H1 (cell line): ENCODE results near the gene RUNX1. TPM values are rescaled to one million over a fixed set of nuclear protein-coding genes. Genes with fewer than 3 reads are reported as not detected.

Source experiments
- CTCF ChIA-PET: fragments of 300-600 bp; sonication (Branson Sonifier 250); formaldehyde crosslinking; loops from one replicate; lab custom pipeline; 2021; ENCODE audit not compliant: partially characterized antibody; lab: Charles Lee
- POLR2A ChIA-PET: fragments of 300-600 bp; sonication (Branson Sonifier 250); formaldehyde crosslinking; loops from one replicate; lab custom pipeline; 2021; ENCODE audit warnings: inconsistent platforms; ENCODE audit not compliant: partially characterized antibody; lab: Charles Lee
- DNase-seq, 2 experiments: peaks; one replicate each; pipeline versions ENCODE4 v3.0.0 to v3.0.0-alpha.2; 2010 to 2022; ENCODE audit warnings: low spot score in 2 of 2, low read depth in 1 of 2, mixed read lengths in 1 of 2
- FAIRE-seq: peaks from 2 replicates; lab custom pipeline; 2011; peaks lifted over from hg19 to GRCh38; lab: Jason Lieb, UNC
- H2AFZ ChIP-seq: 2 replicates; pipeline ENCODE4 v1.8.1; 2012; ENCODE audit warnings: low read length, inconsistent platforms
- H2AK5ac ChIP-seq: 2 replicates; pipeline ENCODE4 v1.6.1; 2013; ENCODE audit warnings: low read depth, low read length
- H2BK120ac ChIP-seq: replicated peaks from 2 replicates; pipeline ENCODE3; 2013; ENCODE audit warnings: low read depth, low read length, inconsistent platforms
- H2BK12ac ChIP-seq: 2 replicates; pipeline ENCODE4 v1.6.1; 2013; ENCODE audit warnings: low read depth, low read length
- H2BK15ac ChIP-seq: 2 replicates; pipeline ENCODE4 v1.6.1; 2013; ENCODE audit warnings: low read length
- H2BK20ac ChIP-seq: 2 replicates; pipeline ENCODE4 v1.6.1; 2013; ENCODE audit warnings: low read length
- H2BK5ac ChIP-seq: 2 replicates; pipeline ENCODE4 v1.6.1; 2013; ENCODE audit warnings: low read depth, low read length
- H3K14ac ChIP-seq: 2 replicates; pipeline ENCODE4 v1.6.1; 2013; ENCODE audit warnings: inconsistent platforms; ENCODE audit not compliant: insufficient read length
- H3K18ac ChIP-seq: 2 replicates; pipeline ENCODE4 v1.6.1; 2013; ENCODE audit warnings: low read length; ENCODE audit errors: extremely low read depth
- H3K23ac ChIP-seq: 2 replicates; pipeline ENCODE4 v1.6.1; 2013; ENCODE audit warnings: inconsistent platforms; ENCODE audit not compliant: insufficient read length
- H3K23me2 ChIP-seq: 2 replicates; pipeline ENCODE4 v1.6.1; 2013; ENCODE audit warnings: low read depth, low read length
- H3K27ac ChIP-seq: 2 replicates; pipeline ENCODE4 v1.6.1; 2011; ENCODE audit warnings: low read depth, low read length, inconsistent platforms
- H3K27me3 ChIP-seq, 4 experiments: replicated peaks in 1 of 4; 1 replicate in 1 of 4; 2 replicates in 3 of 4; pipeline versions ENCODE4 v1.6.1 to v1.8.1; 2011 to 2013; ENCODE audit warnings: low read length in 3 of 4, mild to moderate bottlenecking in 3 of 4, inconsistent platforms in 2 of 4, mixed read lengths in 2 of 4, moderate library complexity in 1 of 4; ENCODE audit not compliant: control insufficient read depth in 3 of 4, insufficient read depth in 3 of 4; ENCODE audit errors: extremely low read depth in 1 of 4
- H3K36me3 ChIP-seq, 4 experiments: 2 replicates each; pipeline versions ENCODE4 v1.6.1 to v1.8.1; 2011 to 2013; ENCODE audit warnings: mild to moderate bottlenecking in 4 of 4, low read length in 3 of 4, moderate library complexity in 2 of 4, control low read depth in 1 of 4, inconsistent platforms in 1 of 4; ENCODE audit not compliant: insufficient read depth in 4 of 4, control insufficient read depth in 2 of 4
- H3K4ac ChIP-seq: replicated peaks from 2 replicates; pipeline ENCODE3; 2013; ENCODE audit warnings: low read length, low read depth, mixed read lengths, inconsistent platforms; ENCODE audit not compliant: insufficient read length
- H3K4me1 ChIP-seq, 4 experiments: replicated peaks in 1 of 4; 1 replicate in 1 of 4; 2 replicates in 3 of 4; pipeline versions ENCODE4 v1.6.1 to v1.8.1; 2011 to 2013; ENCODE audit warnings: low read length in 3 of 4, inconsistent platforms in 2 of 4, mixed read lengths in 1 of 4; ENCODE audit not compliant: insufficient read depth in 4 of 4, control insufficient read depth in 3 of 4
- H3K4me2 ChIP-seq, 2 experiments: 2 replicates each; pipeline versions ENCODE4 v1.6.1 to v1.8.1; 2011 to 2013; ENCODE audit warnings: low read depth in 2 of 2, low read length in 2 of 2, control low read depth in 1 of 2, inconsistent platforms in 1 of 2, mild to moderate bottlenecking in 1 of 2; ENCODE audit not compliant: insufficient read depth in 1 of 2
- H3K4me3 ChIP-seq, 4 experiments: fragments of 200-600, 300-600 bp in 1 of 4; sonication (generic), shearing (Covaris generic), sonication (Bioruptor Twin) in 1 of 4; 2 replicates each; pipeline versions ENCODE4 v1.5.1 to v1.8.1; 2011 to 2016; ENCODE audit warnings: low read length in 4 of 4, low read depth in 3 of 4, control low read depth in 2 of 4, inconsistent platforms in 2 of 4, mild to moderate bottlenecking in 2 of 4, mixed read lengths in 1 of 4, moderate library complexity in 1 of 4; ENCODE audit not compliant: insufficient read depth in 2 of 4; ENCODE audit errors: extremely low read depth in 1 of 4
- H3K56ac ChIP-seq: replicated peaks from 2 replicates; pipeline ENCODE3; 2013; ENCODE audit warnings: low read depth, mild to moderate bottlenecking, mixed read lengths, low read length, inconsistent platforms; ENCODE audit not compliant: insufficient read length
- H3K79me1 ChIP-seq: 2 replicates; pipeline ENCODE4 v1.6.1; 2013; ENCODE audit warnings: low read depth, low read length, control low read depth
- H3K79me2 ChIP-seq, 2 experiments: 2 replicates each; pipeline versions ENCODE4 v1.6.1 to v1.8.1; 2012 to 2013; ENCODE audit warnings: low read length in 2 of 2, mild to moderate bottlenecking in 2 of 2, inconsistent platforms in 1 of 2; ENCODE audit not compliant: insufficient read depth in 2 of 2, control insufficient read depth in 1 of 2
- H3K9ac ChIP-seq, 4 experiments: replicated peaks in 1 of 4; 1 replicate in 1 of 4; 2 replicates in 3 of 4; pipeline versions ENCODE4 v1.6.1 to v1.8.1; 2011 to 2013; ENCODE audit warnings: low read depth in 3 of 4, low read length in 3 of 4, control low read depth in 2 of 4, mild to moderate bottlenecking in 2 of 4, moderate library complexity in 2 of 4, inconsistent platforms in 1 of 4; ENCODE audit errors: extremely low read depth in 1 of 4
- H3K9me3 ChIP-seq, 2 experiments: 2 replicates each; pipeline versions ENCODE4 v1.6.1 to v1.8.1; 2012 to 2013; ENCODE audit warnings: mild to moderate bottlenecking in 2 of 2, moderate library complexity in 2 of 2, control low read depth in 1 of 2, inconsistent platforms in 1 of 2, low read depth in 1 of 2, low read length in 1 of 2, mixed read lengths in 1 of 2; ENCODE audit not compliant: insufficient read depth in 2 of 2
- H4K20me1 ChIP-seq, 2 experiments: replicated peaks in 1 of 2; 2 replicates each; pipeline versions ENCODE3 to v1.8.1; 2011 to 2013; ENCODE audit warnings: inconsistent platforms in 2 of 2, low read length in 2 of 2, mild to moderate bottlenecking in 1 of 2; ENCODE audit not compliant: insufficient read depth in 2 of 2, control insufficient read depth in 1 of 2
- H4K5ac ChIP-seq: 2 replicates; pipeline ENCODE4 v1.6.1; 2013; ENCODE audit warnings: low read length, low read depth, mixed read lengths, inconsistent platforms; ENCODE audit not compliant: insufficient read length
- H4K8ac ChIP-seq: 2 replicates; pipeline ENCODE4 v1.8.0; 2013; ENCODE audit warnings: mild to moderate bottlenecking, moderate library complexity, low read length, inconsistent platforms; ENCODE audit not compliant: insufficient read depth; ENCODE audit errors: extremely low read depth
- H4K91ac ChIP-seq: replicated peaks from 2 replicates; pipeline ENCODE3; 2013; ENCODE audit warnings: low read length, mixed read lengths, inconsistent platforms; ENCODE audit not compliant: insufficient read length
- RNF2 ChIP-seq: fragments of 200-900, 300-1000 bp; sonication (generic); IDR thresholded peaks from 2 replicates; pipeline ENCODE4 v1.7.1; 2016; ENCODE audit warnings: borderline replicate concordance, low read depth, mild to moderate bottlenecking, antibody characterized with exemption, low read length; ENCODE audit not compliant: poor library complexity, severe bottlenecking; ENCODE audit errors: missing control alignments
- SIN3A ChIP-seq, 2 experiments: IDR thresholded peaks in 1 of 2; conservative IDR thresholded peaks in 1 of 2; 2 replicates each; pipeline ENCODE4 v1.6.1; 2011 to 2012; ENCODE audit warnings: low read length in 2 of 2, improper control_type of control experiment in 1 of 2, low read depth in 1 of 2, mild to moderate bottlenecking in 1 of 2
- SRF ChIP-seq: IDR thresholded peaks from 2 replicates; pipeline ENCODE4 v1.6.1; 2011; ENCODE audit warnings: mild to moderate bottlenecking, low read depth, low read length, moderate library complexity
- TAF1 ChIP-seq: IDR thresholded peaks from 2 replicates; pipeline ENCODE4 v1.6.1; 2011; ENCODE audit warnings: mild to moderate bottlenecking, low read depth, low read length
- TBP ChIP-seq: IDR thresholded peaks from 2 replicates; pipeline ENCODE4 v1.6.1; 2011; ENCODE audit warnings: low read depth, low read length, improper control_type of control experiment
- WGBS, 2 experiments: shearing (Covaris generic) in 1 of 2; methylation state at CpG; one replicate each; pipeline versions ENCODE4 v1.1.6 to v1.1.7; 2013 to 2015; ENCODE audit warnings: low lambda C conversion rate in 2 of 2, mixed read lengths in 2 of 2, inconsistent platforms in 1 of 2, low coverage in 1 of 2, missing lambda C conversion rate in 1 of 2; ENCODE audit not compliant: insufficient replicate concordance in 2 of 2, insufficient coverage in 1 of 2, insufficient read length in 1 of 2; ENCODE audit errors: extremely low coverage in 1 of 2, missing lambda C conversion rate in 1 of 2; 5-methylcytosine and 5-hydroxymethylcytosine counted together
- polyA plus RNA-seq, 7 experiments: library from polyadenylated mRNA; depleted of rRNA in 3 of 7; stranded (reverse) in 5 of 7; unstranded in 2 of 7; fragments of >200 nt in 5 of 7; fragments of 200-250 nt in 2 of 7; gene quantifications; 1 replicate in 5 of 7; 2 replicates in 1 of 7; 4 replicates in 1 of 7; pipeline versions ENCODE4 v1.2.1 to v1.2.3, GENCODE V29; 2011 to 2013; ENCODE audit warnings: missing spikeins in 2 of 7, mixed read lengths in 2 of 7
- total RNA-seq: library from RNA; stranded (reverse); fragmentation: NEBNext Ultra II Directional; extraction: Animal tissue kit (Norgen Biotek cat#: 25700); gene quantifications from 2 replicates; pipeline ENCODE4 v1.2.1, GENCODE V29; 2021

Gene RUNX1
- total and polyA plus RNA-seq, 2 of the 8 experiments (the other 6 are each of a cell fraction or from before 2014, with no cell fraction given) = 0.20 to 0.60 TPM

DNA sequence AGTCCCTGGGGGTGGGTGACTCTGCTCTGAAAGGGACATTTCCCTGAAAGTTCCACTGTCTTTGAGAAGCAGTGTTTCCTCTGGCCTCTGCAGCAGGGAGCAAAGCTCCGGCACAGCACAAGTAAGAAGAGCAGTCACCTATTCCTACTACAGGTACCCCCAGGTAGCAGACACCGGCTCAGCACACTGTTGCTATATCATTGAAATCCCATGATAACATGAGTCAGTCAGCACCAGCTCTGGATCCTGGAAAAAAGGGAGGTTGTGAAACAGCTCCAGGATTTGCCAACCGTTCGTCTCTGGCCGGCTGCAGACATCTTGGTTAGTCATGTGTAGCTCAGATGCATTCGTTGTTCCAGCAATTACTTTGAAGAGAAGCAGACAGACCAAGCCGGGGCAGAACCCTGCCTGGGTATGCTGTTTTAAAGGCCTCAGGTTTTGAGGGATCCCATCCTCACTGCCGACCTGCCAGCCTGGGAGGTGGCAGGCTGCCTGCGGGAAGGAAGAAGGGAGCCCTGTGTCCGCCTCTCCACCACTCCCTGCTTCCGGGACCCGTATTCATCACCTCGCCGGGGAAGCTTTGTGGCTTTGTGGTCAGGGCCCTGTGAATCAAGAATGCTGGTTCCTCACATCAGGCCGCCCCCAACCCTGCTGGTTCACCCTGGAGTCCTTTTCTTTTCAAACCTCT lies 241.1 kb downstream of the RUNX1 start:
- no peak for FAIRE-seq

More for the DNA sequence above, 241.1 kb downstream of the RUNX1 start:
- Histone ChIP-seq H2BK15ac (no peak overlapping the region), H3K4ac (no peak overlapping the region), H3K4me1 (peaks cover 0 to 3% (median 0%) of the 10 kb centered on the region in 4 experiments; a peak in 1 of 7 replicates), H3K4me2 (no peak overlapping the region), H3K56ac (no peak overlapping the region), H3K23ac (no peak overlapping the region), H3K9ac (no peak overlapping the region), H3K27me3 (no peaks in the 10 kb centered on the region), H3K36me3 (no peaks in the 10 kb centered on the region), H3K18ac (no peak overlapping the region), H3K79me1 (no peaks in the 10 kb centered on the region), H2AFZ (no peak overlapping the region), H3K23me2 (no peaks in the 10 kb centered on the region), H3K9me3 (no peaks in the 10 kb centered on the region), H3K4me3 (no peak overlapping the region), H4K8ac (no peak overlapping the region), H2BK120ac (no peak overlapping the region), H2BK20ac (no peak overlapping the region), H3K27ac (no peak overlapping the region), H3K14ac (no peak overlapping the region), H2BK5ac (no peak overlapping the region), H2BK12ac (no peak overlapping the region), H4K5ac (no peak overlapping the region), H3K79me2 (no peaks in the 10 kb centered on the region), H2AK5ac (no peak overlapping the region), H4K20me1 (no peaks in the 10 kb centered on the region), H4K91ac (no peak overlapping the region)
- CTCF ChIA-PET = interaction anchor here (0.7 to 2.0 kb wide), 4 partner anchors 9 to 1118 kb away, joined by 3 to 7 read pairs (median 4); no protein-coding TSS in a partner anchor
- no peak for DNase-seq
- TF ChIP-seq TBP (no peak), TAF1 (no peak), SIN3A (conservative IDR thresholded peaks at IDR 0.05 in 1 of 2, IDR thresholded peaks at IDR 0.05 in 1 of 2; ENCODE audit: low read depth in 1 of 2, low read length in 2 of 2) (no peak), SRF (no peak), RNF2 (no peak)
- POLR2A ChIA-PET = no interaction called here
- 94% methylated on average over 14 of the region's 15 CpGs; no CpG with 5 or more reads in 1 of the 2 experiments for WGBS, 2 experiments
